Activated CD8-positive, alpha-beta T cell treated with anti-CD3 and anti-CD28 coated beads for 36 hours (primary cell): ENCODE results near the gene KRTAP5-6. TPM values are rescaled to one million over a fixed set of nuclear protein-coding genes. Genes with fewer than 3 reads are reported as not detected.

Source experiments
- ATAC-seq: fragments of 200-7000 bp; cut with Tn5 transposase; one replicate; pipeline ENCODE4 v1.10.0; 2021; ENCODE audit warnings: mild to moderate bottlenecking, moderate library complexity
- CTCF ChIA-PET: fragments of 350-600 bp; sonication (Branson Sonifier 250); formaldehyde crosslinking; loops from one replicate; lab custom pipeline; 2021; ENCODE audit warnings: antibody characterized with exemption; lab: Charles Lee
- POLR2A ChIA-PET: fragments of 350-600 bp; sonication (Branson Sonifier 250); formaldehyde crosslinking; loops from one replicate; lab custom pipeline; 2021; ENCODE audit warnings: antibody characterized with exemption; lab: Charles Lee
- DNase-seq: peaks from one replicate; pipeline ENCODE4 v3.0.0-alpha.2; 2020
- H3K27ac Mint-ChIP-seq: one replicate; pipeline ENCODE4 v1.8.0; 2021; ENCODE audit warnings: mild to moderate bottlenecking, mixed read lengths
- H3K27me3 Mint-ChIP-seq: one replicate; pipeline ENCODE4 v1.8.0; 2021; ENCODE audit warnings: mixed read lengths
- H3K36me3 Mint-ChIP-seq: one replicate; pipeline ENCODE4 v1.8.0; 2021; ENCODE audit warnings: low read depth, mixed read lengths
- H3K4me1 Mint-ChIP-seq: one replicate; pipeline ENCODE4 v1.8.0; 2021; ENCODE audit warnings: low read depth, mixed read lengths
- H3K4me3 Mint-ChIP-seq: one replicate; pipeline ENCODE4 v1.8.0; 2021; ENCODE audit warnings: mild to moderate bottlenecking, moderate library complexity, mixed read lengths
- H3K9me3 Mint-ChIP-seq: one replicate; pipeline ENCODE4 v1.8.0; 2021; ENCODE audit warnings: mixed read lengths
- CTCF ChIP-seq: fragments of 200-600 bp; IDR thresholded peaks from one replicate; pipeline ENCODE4 v1.8.0; 2022; ENCODE audit warnings: antibody characterized with exemption, mild to moderate bottlenecking
- intact Hi-C: fragments of 100-400 bp; cut with micrococcal nuclease; formaldehyde crosslinking; loops from one replicate; pipeline ENCODE4 v1.10.0; 2022
- total RNA-seq, 2 experiments: library from RNA; stranded (reverse); gene quantifications; one replicate each; pipeline ENCODE4 v1.2.3, GENCODE V29; 2021

KRTAP5-6 gene
- total RNA-seq, 2 experiments from 2014 or later = not detected

DNA sequence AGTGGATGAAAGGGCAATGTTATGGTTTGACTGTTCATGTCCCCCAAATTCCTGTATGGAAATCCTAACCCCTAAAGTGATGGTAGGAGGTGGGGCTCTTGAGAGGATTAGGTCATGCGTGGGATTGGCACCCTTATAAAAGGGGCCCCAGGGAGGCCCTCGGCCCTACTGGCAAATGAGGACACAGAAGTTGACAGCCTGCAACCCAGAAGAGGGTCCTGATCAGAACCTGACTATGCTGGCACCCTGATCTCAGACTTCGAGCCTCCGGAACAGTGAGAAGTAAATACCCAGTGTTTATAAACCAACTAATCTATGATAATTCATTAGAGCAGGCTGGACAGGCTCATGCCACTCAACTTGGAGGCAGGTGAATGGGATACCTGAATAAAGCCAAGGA lies 44.7 kb downstream of the KRTAP5-6 start:
- Mint-ChIP-seq H3K9me3 (peaks cover 6% of the 10 kb centered on the region), H3K4me1 (no peaks in the 10 kb centered on the region), H3K27me3 (peaks cover 2% of the 10 kb centered on the region), H3K4me3 (no peak overlapping the region), H3K27ac (no peak overlapping the region), H3K36me3 (no peaks in the 10 kb centered on the region)
- no peak for TF ChIP-seq CTCF
- ChIA-PET CTCF (no interaction called here), POLR2A (no interaction called here)
- ATAC-seq = no peak
- DNase-seq = no peak
- intact Hi-C loops = no loop called here

- ChIA-PET POLR2A (no interaction called here), CTCF (no interaction called here)
- Mint-ChIP-seq H3K4me1 (no peaks in the 10 kb centered on the region), H3K27ac (no peak overlapping the region), H3K4me3 (no peak overlapping the region), H3K36me3 (no peaks in the 10 kb centered on the region), H3K9me3 (peaks cover 4% of the 10 kb centered on the region), H3K27me3 (peaks cover 2% of the 10 kb centered on the region)
- ATAC-seq (peak; percentile 88), DNase-seq (no peak)
- intact Hi-C loops = no loop called here
- TF ChIP-seq CTCF = no peak
Observed at GRCh38 chr11:1742371-1742770, 45.4 kb downstream of the KRTAP5-6 start.

- Mint-ChIP-seq H3K4me3 (no peak overlapping the region), H3K36me3 (no peaks in the 10 kb centered on the region), H3K4me1 (no peaks in the 10 kb centered on the region), H3K9me3 (peaks cover 2% of the 10 kb centered on the region), H3K27me3 (peaks cover 2% of the 10 kb centered on the region), H3K27ac (no peak overlapping the region)
- ATAC-seq (no peak), DNase-seq (no peak)
- CTCF ChIA-PET = no interaction called here
- POLR2A ChIA-PET = no interaction called here
- TF ChIP-seq CTCF = no peak
- intact Hi-C loops = no loop called here
Observed at GRCh38 chr11:1742869-1743584, 46.0 kb downstream of the KRTAP5-6 start.

DNA sequence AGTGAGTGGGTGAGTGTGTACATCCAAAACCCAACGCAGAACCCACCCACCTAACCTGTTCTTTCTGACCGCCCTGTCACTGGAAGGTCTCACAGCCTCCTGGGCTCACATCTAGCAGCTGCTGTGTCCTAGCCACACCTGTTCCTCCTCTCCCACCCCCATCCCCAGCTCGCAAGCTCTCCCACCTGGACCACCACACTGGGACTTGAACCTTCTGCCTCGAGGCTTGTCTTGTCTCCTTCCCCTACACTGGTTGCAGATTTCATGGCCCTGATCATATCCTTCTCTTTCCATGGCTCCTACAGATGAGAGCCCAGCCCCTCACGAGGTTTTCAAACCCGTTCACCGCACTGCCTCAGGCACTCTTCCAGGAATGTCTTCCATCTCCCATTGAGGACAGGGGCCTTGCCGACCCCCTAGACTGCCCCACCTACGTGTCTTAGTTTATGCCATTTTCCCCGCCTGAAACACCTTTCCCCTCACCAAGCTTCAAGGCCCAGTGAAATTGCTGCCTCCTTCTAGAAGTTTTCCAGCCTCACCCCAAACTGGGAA lies 46.7 kb downstream of the KRTAP5-6 start:
- POLR2A ChIA-PET = interaction anchor here (1.7 kb wide), 1 partner anchor 13 kb away, joined by 7 read pairs; no protein-coding TSS in a partner anchor
- H3K27me3 Mint-ChIP-seq = peaks cover 3% of the 10 kb centered on the region
- intact Hi-C loops = no loop called here
- DNase-seq (no peak), ATAC-seq (no peak)
- peaks cover 2% of the 10 kb centered on the region for H3K4me1 Mint-ChIP-seq
- CTCF ChIA-PET = no interaction called here
- no peak overlapping the region for H3K4me3 Mint-ChIP-seq
- TF ChIP-seq CTCF = no peak
- H3K27ac Mint-ChIP-seq = no peak overlapping the region
- no peaks in the 10 kb centered on the region for H3K36me3 Mint-ChIP-seq
- peaks cover 2% of the 10 kb centered on the region for H3K9me3 Mint-ChIP-seq

DNA sequence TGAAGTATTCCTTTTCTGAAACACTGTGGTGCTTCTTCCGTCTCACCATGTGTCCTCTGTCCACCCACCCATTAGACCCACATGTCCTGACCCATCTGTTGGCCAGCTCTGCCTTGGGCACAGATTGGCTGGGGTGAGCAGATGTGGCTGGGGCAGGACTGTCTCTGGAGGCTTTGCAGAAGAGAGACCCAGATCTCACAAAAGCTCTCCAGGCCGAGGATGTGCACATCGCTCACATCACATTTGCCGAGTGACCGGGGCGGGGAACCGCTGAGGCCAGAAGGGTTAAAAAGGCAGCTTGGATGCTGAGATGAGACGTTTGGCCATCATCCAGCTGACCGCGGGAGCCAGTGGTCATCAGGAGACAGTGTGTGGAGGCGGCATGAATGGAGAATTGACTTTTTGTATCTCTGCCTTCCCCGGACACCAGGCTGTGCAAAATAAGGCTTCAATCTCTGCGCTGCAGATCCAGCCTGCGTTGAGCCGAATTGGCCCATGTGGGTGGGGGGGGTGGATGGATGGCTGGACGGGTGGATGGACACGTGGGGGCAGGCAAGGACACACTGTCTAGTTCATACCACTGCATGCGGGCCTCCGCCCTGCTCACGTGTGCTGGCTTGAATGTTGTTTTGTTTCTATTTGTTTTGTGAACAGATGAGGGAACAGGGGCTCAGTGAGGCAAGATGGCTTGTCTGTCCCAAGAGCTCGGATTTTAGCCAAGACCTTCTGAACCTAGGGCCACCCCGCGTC lies 47.3 kb downstream of the KRTAP5-6 start:
- intact Hi-C loops = no loop called here
- Mint-ChIP-seq H3K27ac (no peak overlapping the region), H3K27me3 (peaks cover 3% of the 10 kb centered on the region), H3K4me3 (no peak overlapping the region), H3K4me1 (peaks cover 2% of the 10 kb centered on the region), H3K9me3 (peaks cover 2% of the 10 kb centered on the region), H3K36me3 (no peaks in the 10 kb centered on the region)
- ChIA-PET CTCF (interaction anchor here (0.6 kb wide), 1 partner anchor 50 kb away, joined by 3 read pairs; no protein-coding TSS in a partner anchor), POLR2A (interaction anchor here (1.7 kb wide), 1 partner anchor 13 kb away, joined by 7 read pairs; no protein-coding TSS in a partner anchor)
- ATAC-seq (no peak), DNase-seq (no peak)
- TF ChIP-seq CTCF = no peak
